ENCODE measurements around the gene GDAP2.

DNA sequence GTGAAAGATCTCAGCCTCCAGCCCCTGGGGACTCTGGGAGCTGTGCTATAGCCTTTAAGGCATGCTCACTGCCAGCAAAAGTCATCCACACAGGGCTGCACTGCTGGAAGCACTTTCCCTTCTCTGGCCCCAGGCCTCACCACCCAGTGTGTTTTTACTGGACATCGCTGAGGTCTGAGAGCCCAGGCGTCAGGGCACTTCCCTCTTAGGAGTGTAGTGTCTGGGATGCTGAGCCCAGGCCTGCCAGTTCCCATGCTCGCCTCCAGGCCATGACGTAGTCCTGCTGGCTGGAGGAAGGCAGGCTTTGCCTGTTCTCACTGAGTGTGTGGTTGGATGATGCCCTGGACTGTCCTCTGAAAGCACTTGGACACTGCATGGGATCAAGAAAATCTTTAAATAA is 101.2 kb downstream of the GDAP2 start:
- no peak for TF ChIP-seq POLR2A (IDR thresholded peaks at IDR 0.05)
- TF ChIP-seq, protein P1, sequence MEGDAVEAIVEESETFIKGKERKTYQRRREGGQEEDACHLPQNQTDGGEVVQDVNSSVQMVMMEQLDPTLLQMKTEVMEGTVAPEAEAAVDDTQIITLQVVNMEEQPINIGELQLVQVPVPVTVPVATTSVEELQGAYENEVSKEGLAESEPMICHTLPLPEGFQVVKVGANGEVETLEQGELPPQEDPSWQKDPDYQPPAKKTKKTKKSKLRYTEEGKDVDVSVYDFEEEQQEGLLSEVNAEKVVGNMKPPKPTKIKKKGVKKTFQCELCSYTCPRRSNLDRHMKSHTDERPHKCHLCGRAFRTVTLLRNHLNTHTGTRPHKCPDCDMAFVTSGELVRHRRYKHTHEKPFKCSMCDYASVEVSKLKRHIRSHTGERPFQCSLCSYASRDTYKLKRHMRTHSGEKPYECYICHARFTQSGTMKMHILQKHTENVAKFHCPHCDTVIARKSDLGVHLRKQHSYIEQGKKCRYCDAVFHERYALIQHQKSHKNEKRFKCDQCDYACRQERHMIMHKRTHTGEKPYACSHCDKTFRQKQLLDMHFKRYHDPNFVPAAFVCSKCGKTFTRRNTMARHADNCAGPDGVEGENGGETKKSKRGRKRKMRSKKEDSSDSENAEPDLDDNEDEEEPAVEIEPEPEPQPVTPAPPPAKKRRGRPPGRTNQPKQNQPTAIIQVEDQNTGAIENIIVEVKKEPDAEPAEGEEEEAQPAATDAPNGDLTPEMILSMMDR (IDR thresholded peaks at IDR 0.05): no peak

All from body of pancreas (tissue), 4 donors.